PFSK-1 (cell line): Measurements from ENCODE around the gene CCDC24.

Experiments
- FOXP2 ChIP-seq: optimal IDR thresholded peaks from 2 replicates; pipeline ENCODE3; 2011; ENCODE audit warnings: borderline replicate concordance, control low read depth, inconsistent platforms; ENCODE audit not compliant: insufficient read depth; ENCODE audit errors: extremely low read length, extremely low read depth
- POLR2AphosphoS5 ChIP-seq: IDR thresholded peaks from 2 replicates; pipeline ENCODE4 v1.6.1; 2012; ENCODE audit warnings: low read depth, mild to moderate bottlenecking, control low read depth, low read length, moderate library complexity
- SIN3A ChIP-seq: IDR thresholded peaks from 2 replicates; pipeline ENCODE4 v1.6.1; 2012; ENCODE audit warnings: mild to moderate bottlenecking, low read length, moderate library complexity, borderline replicate concordance; ENCODE audit not compliant: insufficient read depth
- TAF1 ChIP-seq: IDR thresholded peaks from 2 replicates; pipeline ENCODE4 v1.6.1; 2012; ENCODE audit warnings: low read length, control low read depth, borderline replicate concordance; ENCODE audit not compliant: insufficient read depth
- TF ChIP-seq, protein P1 (sequence below), 2 experiments: IDR thresholded peaks; 2 replicates each; pipeline versions ENCODE4 v1.6.1 to v1.8.0; 2011 to 2012; ENCODE audit warnings: low read depth in 2 of 2, low read length in 2 of 2, control low read depth in 1 of 2, inconsistent platforms in 1 of 2, mild to moderate bottlenecking in 1 of 2, moderate library complexity in 1 of 2; ENCODE audit not compliant: insufficient read depth in 1 of 2

Gene CCDC24

GRCh38 chr1:43974443-43975248, 16.8 kb upstream of the CCDC24 start, which contains the start of gene ATP6V0B:
Gene ATP6V0B (plus strand): TSS chr1:43974960. CDS start chr1:43975041, 81 bp downstream.
- TF ChIP-seq TAF1 (peak; percentile 48; the same call in 1 of the 2 replicates), FOXP2 (peak; percentile 88), POLR2AphosphoS5 (peak; percentile 70), SIN3A (0 out of 2 replicates have a peak, but pooled peaks have one; percentile 50)
- TF ChIP-seq, protein P1, sequence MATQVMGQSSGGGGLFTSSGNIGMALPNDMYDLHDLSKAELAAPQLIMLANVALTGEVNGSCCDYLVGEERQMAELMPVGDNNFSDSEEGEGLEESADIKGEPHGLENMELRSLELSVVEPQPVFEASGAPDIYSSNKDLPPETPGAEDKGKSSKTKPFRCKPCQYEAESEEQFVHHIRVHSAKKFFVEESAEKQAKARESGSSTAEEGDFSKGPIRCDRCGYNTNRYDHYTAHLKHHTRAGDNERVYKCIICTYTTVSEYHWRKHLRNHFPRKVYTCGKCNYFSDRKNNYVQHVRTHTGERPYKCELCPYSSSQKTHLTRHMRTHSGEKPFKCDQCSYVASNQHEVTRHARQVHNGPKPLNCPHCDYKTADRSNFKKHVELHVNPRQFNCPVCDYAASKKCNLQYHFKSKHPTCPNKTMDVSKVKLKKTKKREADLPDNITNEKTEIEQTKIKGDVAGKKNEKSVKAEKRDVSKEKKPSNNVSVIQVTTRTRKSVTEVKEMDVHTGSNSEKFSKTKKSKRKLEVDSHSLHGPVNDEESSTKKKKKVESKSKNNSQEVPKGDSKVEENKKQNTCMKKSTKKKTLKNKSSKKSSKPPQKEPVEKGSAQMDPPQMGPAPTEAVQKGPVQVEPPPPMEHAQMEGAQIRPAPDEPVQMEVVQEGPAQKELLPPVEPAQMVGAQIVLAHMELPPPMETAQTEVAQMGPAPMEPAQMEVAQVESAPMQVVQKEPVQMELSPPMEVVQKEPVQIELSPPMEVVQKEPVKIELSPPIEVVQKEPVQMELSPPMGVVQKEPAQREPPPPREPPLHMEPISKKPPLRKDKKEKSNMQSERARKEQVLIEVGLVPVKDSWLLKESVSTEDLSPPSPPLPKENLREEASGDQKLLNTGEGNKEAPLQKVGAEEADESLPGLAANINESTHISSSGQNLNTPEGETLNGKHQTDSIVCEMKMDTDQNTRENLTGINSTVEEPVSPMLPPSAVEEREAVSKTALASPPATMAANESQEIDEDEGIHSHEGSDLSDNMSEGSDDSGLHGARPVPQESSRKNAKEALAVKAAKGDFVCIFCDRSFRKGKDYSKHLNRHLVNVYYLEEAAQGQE (IDR thresholded peaks at IDR 0.05; ENCODE audit: insufficient read depth in 1 of 2, low read depth in 2 of 2, low read length in 2 of 2) = 0 out of 4 replicates have a peak, but pooled peaks have one; percentile 5

DNA sequence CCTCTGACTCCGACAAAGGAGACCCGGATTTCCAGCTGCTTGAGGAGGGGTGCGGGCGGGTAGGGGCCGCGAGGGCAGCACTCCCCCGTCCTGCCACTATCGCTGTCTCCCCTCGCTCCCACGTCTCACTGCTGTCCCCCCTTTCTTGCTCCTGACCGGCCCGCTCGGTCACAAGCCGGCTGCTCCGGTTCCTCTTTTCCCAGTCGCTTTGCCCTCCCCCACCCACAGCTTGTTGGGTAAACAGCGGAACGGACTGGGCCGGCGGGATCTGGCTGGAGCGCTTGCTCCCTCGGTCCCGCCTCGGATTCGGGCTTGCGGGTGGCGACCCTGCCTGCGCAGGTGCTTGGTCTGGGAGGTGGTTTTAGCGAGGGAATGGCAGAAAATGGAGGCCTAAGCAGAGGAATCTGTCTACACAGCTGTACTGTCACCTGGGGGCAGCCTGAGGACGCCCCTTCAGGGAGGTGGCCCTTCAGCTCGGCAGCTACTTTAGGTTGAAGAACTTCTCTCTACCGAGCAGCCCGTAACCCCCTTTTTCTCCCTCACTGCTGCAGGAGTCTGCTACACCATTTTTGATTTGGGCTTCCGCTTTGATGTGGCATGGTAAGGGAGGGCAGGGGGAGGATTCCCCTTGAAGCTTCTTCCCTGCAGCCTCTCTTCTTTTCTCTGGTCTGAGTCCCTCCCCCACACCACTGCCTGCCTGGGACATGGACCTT, 16.0 kb upstream of the CCDC24 start:
- TF ChIP-seq FOXP2 = no peak
- TF ChIP-seq TAF1 = no peak
- TF ChIP-seq SIN3A = no peak
- TF ChIP-seq, protein P1 (IDR thresholded peaks at IDR 0.05; ENCODE audit: insufficient read depth in 1 of 2, low read depth in 2 of 2, low read length in 2 of 2) = no peak
- no peak for TF ChIP-seq POLR2AphosphoS5

- TF ChIP-seq FOXP2 (no peak), POLR2AphosphoS5 (no peak), TAF1 (no peak), SIN3A (no peak)
- TF ChIP-seq, protein P1 (IDR thresholded peaks at IDR 0.05; ENCODE audit: insufficient read depth in 1 of 2, low read depth in 2 of 2, low read length in 2 of 2) = no peak
Measured at GRCh38 chr1:43976045-43976444, 15.4 kb upstream of the CCDC24 start.

DNA sequence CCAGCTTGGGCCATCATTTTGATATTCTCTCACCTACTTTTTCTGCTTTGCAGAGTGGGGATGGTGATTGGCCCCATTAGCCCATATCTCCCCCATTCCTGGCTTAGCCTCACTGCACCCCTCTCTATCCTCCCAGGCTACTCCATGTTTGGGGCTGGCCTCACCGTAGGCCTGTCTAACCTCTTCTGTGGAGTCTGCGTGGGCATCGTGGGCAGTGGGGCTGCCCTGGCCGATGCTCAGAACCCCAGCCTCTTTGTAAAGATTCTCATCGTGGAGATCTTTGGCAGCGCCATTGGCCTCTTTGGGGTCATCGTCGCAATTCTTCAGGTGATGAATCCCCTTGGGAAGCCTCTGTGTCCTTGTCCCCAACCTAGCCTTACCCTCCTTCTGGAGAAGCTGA, 14.5 kb upstream of the CCDC24 start:
- TF ChIP-seq SIN3A = no peak
- no peak for TF ChIP-seq POLR2AphosphoS5
- TF ChIP-seq FOXP2 = no peak
- TF ChIP-seq, protein P1 (IDR thresholded peaks at IDR 0.05; ENCODE audit: insufficient read depth in 1 of 2, low read depth in 2 of 2, low read length in 2 of 2) = no peak
- no peak for TF ChIP-seq TAF1
